Measurements from ENCODE around the gene MUC5AC. TPM values are rescaled to one million over a fixed set of nuclear protein-coding genes. Genes with fewer than 3 reads are reported as not detected.

Gene MUC5AC
- total RNA-seq, 1 experiment from 2014 or later = under 0.01 TPM

DNA sequence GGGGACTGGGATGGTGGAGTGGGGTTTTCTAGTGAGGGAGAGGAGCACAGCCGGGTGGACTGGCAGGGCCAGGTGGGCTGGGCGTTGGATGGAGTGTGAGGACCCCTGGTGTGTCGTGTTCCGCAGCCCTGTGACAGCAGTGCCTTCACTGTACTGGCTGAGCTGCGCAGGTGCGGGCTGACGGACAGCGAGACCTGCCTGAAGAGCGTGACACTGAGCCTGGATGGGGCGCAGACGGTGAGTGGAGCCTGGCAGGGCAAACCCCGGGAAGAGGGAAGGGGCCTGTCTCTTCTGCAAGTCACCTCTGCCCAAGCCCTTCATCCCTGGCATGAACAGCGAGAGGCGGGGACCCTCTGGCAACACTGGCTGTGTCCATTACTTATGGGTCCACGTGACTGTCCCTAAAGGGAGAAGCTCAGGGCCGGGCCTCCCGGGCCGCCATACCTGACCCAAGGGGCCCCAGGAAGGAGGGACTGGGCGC, 10.0 kb downstream of the MUC5AC start:
- BruUV-seq (replicated peaks) = no TSS peak

DNA sequence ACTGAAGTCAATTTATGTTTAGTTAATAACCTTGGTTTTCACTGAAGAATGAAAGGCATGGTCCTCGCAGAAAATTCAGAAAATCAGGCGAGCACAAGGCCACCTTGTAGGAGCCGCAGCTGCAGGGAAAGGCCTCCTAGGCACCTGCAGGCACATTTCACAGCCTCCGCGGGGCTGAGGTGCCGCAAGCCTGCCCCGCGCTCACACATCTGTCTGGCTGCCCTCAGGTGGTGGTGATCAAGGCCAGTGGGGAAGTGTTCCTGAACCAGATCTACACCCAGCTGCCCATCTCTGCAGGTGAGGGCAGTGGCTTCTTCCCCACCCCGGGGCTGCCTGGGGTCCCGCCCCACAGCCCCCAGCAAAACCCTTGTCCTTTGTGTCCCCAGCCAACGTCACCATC, 10.5 kb downstream of the MUC5AC start:
- no peaks in the 10 kb centered on the region for H3K9me2 ChIP-seq (ENCODE audit: insufficient read depth)
- no peaks in the 10 kb centered on the region for H3K79me2 ChIP-seq (ENCODE audit: insufficient read depth, low read length)
- no peaks in the 10 kb centered on the region for H3K36me3 ChIP-seq (ENCODE audit: control insufficient read depth in 1 of 2, insufficient read depth in 2 of 2, low read length in 2 of 2)
- RAD21 ChIA-PET (ENCODE audit: low non-redundant PET in 1 of 2, low total read pairs in 2 of 2, uncharacterized antibody in 2 of 2, unreplicated experiment in 2 of 2) = no interaction called here
- no peak overlapping the region for H3K27ac ChIP-seq (ENCODE audit: low read depth, low read length)
- H3K27me3 ChIP-seq (ENCODE audit: insufficient read depth, low read length) = no peaks in the 10 kb centered on the region
- POLR2A ChIA-PET = no interaction called here
- TF ChIP-seq, protein P1, sequence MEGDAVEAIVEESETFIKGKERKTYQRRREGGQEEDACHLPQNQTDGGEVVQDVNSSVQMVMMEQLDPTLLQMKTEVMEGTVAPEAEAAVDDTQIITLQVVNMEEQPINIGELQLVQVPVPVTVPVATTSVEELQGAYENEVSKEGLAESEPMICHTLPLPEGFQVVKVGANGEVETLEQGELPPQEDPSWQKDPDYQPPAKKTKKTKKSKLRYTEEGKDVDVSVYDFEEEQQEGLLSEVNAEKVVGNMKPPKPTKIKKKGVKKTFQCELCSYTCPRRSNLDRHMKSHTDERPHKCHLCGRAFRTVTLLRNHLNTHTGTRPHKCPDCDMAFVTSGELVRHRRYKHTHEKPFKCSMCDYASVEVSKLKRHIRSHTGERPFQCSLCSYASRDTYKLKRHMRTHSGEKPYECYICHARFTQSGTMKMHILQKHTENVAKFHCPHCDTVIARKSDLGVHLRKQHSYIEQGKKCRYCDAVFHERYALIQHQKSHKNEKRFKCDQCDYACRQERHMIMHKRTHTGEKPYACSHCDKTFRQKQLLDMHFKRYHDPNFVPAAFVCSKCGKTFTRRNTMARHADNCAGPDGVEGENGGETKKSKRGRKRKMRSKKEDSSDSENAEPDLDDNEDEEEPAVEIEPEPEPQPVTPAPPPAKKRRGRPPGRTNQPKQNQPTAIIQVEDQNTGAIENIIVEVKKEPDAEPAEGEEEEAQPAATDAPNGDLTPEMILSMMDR (IDR thresholded peaks at IDR 0.05 in 2 of 3, conservative IDR thresholded peaks at IDR 0.05 in 1 of 3; ENCODE audit: borderline replicate concordance in 1 of 3, insufficient read depth in 1 of 3, low read depth in 2 of 3, low read length in 2 of 3) = no peak
- TF ChIP-seq ELF1 (IDR thresholded peaks at IDR 0.05; ENCODE audit: borderline replicate concordance, low read depth) = no peak
- TF ChIP-seq, protein P2, sequence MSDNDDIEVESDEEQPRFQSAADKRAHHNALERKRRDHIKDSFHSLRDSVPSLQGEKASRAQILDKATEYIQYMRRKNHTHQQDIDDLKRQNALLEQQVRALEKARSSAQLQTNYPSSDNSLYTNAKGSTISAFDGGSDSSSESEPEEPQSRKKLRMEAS (IDR thresholded peaks at IDR 0.05) = no peak
- no peak for TF ChIP-seq POLR2A (IDR thresholded peaks at IDR 0.05; ENCODE audit: borderline replicate concordance, extremely low read depth, insufficient read depth, insufficient read length)
- TF ChIP-seq EZH2 (IDR thresholded peaks at IDR 0.05) = no peak
- no peak for TF ChIP-seq EZH2phosphoT487 (IDR thresholded peaks at IDR 0.05; ENCODE audit: borderline replicate concordance)
- TF ChIP-seq JUND (IDR thresholded peaks at IDR 0.05) = no peak
- no peak for TF ChIP-seq CBX3 (IDR thresholded peaks at IDR 0.05; ENCODE audit: low read depth)
- no peak overlapping the region for H2AFZ ChIP-seq (ENCODE audit: low read depth, low read length, poor library complexity, severe bottlenecking)
- intact Hi-C loops (cut with micrococcal nuclease) = no loop called here
- ATAC-seq = no peak
- no peaks in the 10 kb centered on the region for H4K20me1 ChIP-seq (ENCODE audit: insufficient read depth)
- H3K4me3 ChIP-seq (replicated peaks in 1 of 2; ENCODE audit: low read depth in 1 of 2, low read length in 2 of 2) = no peak overlapping the region
- no peak for DNase-seq (ENCODE audit: low read depth, low spot score)
- peaks cover 0 to 4% of the 10 kb centered on the region in 2 experiments; a peak in 1 of 4 replicates for H3K9me3 ChIP-seq (ENCODE audit: control insufficient read depth in 1 of 2, insufficient read depth in 1 of 2, low read depth in 1 of 2, low read length in 2 of 2)
- no peaks in the 10 kb centered on the region for H3K4me1 ChIP-seq (ENCODE audit: control insufficient read depth in 1 of 2, insufficient read depth in 2 of 2, low read length in 2 of 2)
- CTCF ChIA-PET = no interaction called here
- no peak overlapping the region for H3K4me2 ChIP-seq (ENCODE audit: low read length)
- BruUV-seq (replicated peaks) = no TSS peak
- H3K9ac ChIP-seq (ENCODE audit: low read length) = no peak overlapping the region

More for the DNA sequence above, 10.0 kb downstream of the MUC5AC start:
- ChIA-PET RAD21 (ENCODE audit: low non-redundant PET in 1 of 2, low total read pairs in 2 of 2, uncharacterized antibody in 2 of 2, unreplicated experiment in 2 of 2) (no interaction called here), POLR2A (no interaction called here), CTCF (no interaction called here)
- Histone ChIP-seq H3K9me3 (ENCODE audit: control insufficient read depth in 1 of 2, insufficient read depth in 1 of 2, low read depth in 1 of 2, low read length in 2 of 2) (peaks cover 0 to 4% of the 10 kb centered on the region in 2 experiments; a peak in 1 of 4 replicates), H2AFZ (ENCODE audit: low read depth, low read length, poor library complexity, severe bottlenecking) (no peak overlapping the region), H3K4me3 (replicated peaks in 1 of 2; ENCODE audit: low read depth in 1 of 2, low read length in 2 of 2) (no peak overlapping the region), H3K27me3 (ENCODE audit: insufficient read depth, low read length) (no peaks in the 10 kb centered on the region), H3K27ac (ENCODE audit: low read depth, low read length) (no peak overlapping the region), H3K9ac (ENCODE audit: low read length) (no peak overlapping the region), H3K4me2 (ENCODE audit: low read length) (no peak overlapping the region), H3K9me2 (ENCODE audit: insufficient read depth) (no peaks in the 10 kb centered on the region), H3K4me1 (ENCODE audit: control insufficient read depth in 1 of 2, insufficient read depth in 2 of 2, low read length in 2 of 2) (no peaks in the 10 kb centered on the region), H3K36me3 (ENCODE audit: control insufficient read depth in 1 of 2, insufficient read depth in 2 of 2, low read length in 2 of 2) (no peaks in the 10 kb centered on the region), H4K20me1 (ENCODE audit: insufficient read depth) (no peaks in the 10 kb centered on the region), H3K79me2 (ENCODE audit: insufficient read depth, low read length) (no peaks in the 10 kb centered on the region)
- TF ChIP-seq EZH2phosphoT487 (IDR thresholded peaks at IDR 0.05; ENCODE audit: borderline replicate concordance) (no peak), EZH2 (IDR thresholded peaks at IDR 0.05) (no peak), ZFX (IDR thresholded peaks at IDR 0.05) (no peak)
- no peak for DNase-seq (ENCODE audit: low read depth, low spot score)
- ATAC-seq = no peak
- intact Hi-C loops (cut with micrococcal nuclease) = no loop called here
